ENCODE measurements around the gene IGSF8.

Gene IGSF8

GRCh38 chr1:160118928-160119327 is 20.5 kb upstream of the IGSF8 start:
- no peak for TF ChIP-seq CTCF (IDR thresholded peaks at IDR 0.05; ENCODE audit: extremely low read depth, missing control alignments)
- no peak for DNase-seq (ENCODE audit: low spot score)

- DNase-seq (ENCODE audit: low spot score) = no peak
- TF ChIP-seq CTCF (IDR thresholded peaks at IDR 0.05; ENCODE audit: extremely low read depth, missing control alignments) = no peak
Observed at GRCh38 chr1:160117709-160118183, 19.3 kb upstream of the IGSF8 start.

- no peak for DNase-seq (ENCODE audit: low spot score)
- no peak for TF ChIP-seq CTCF (IDR thresholded peaks at IDR 0.05; ENCODE audit: extremely low read depth, missing control alignments)
Observed at GRCh38 chr1:160117300-160117699, 18.9 kb upstream of the IGSF8 start.

GRCh38 chr1:160116283-160117147 is 18.1 kb upstream of the IGSF8 start:
- no peak for DNase-seq (ENCODE audit: low spot score)
- no peak for TF ChIP-seq CTCF (IDR thresholded peaks at IDR 0.05; ENCODE audit: extremely low read depth, missing control alignments)

- no peak for TF ChIP-seq CTCF (IDR thresholded peaks at IDR 0.05; ENCODE audit: extremely low read depth, missing control alignments)
- no peak for DNase-seq (ENCODE audit: low spot score)
Observed at GRCh38 chr1:160115545-160116282, 17.3 kb upstream of the IGSF8 start, which contains the start of gene ATP1A2. Gene ATP1A2 (plus strand): TSS chr1:160115759. CDS start chr1:160115862, 103 bp downstream.

GRCh38 chr1:160114085-160114484 is 15.7 kb upstream of the IGSF8 start:
- TF ChIP-seq CTCF (IDR thresholded peaks at IDR 0.05; ENCODE audit: extremely low read depth, missing control alignments) = no peak
- DNase-seq (ENCODE audit: low spot score) = no peak

- no peak for TF ChIP-seq CTCF (IDR thresholded peaks at IDR 0.05; ENCODE audit: extremely low read depth, missing control alignments)
- no peak for DNase-seq (ENCODE audit: low spot score)
Observed at GRCh38 chr1:160113407-160113806, 15.0 kb upstream of the IGSF8 start.

Data from GM20000 (cell line).